Keratinocyte (primary cell): ENCODE measurements around the gene GNG14. TPM values are rescaled to one million over a fixed set of nuclear protein-coding genes. Genes with fewer than 3 reads are reported as not detected.

ENCODE experiments used
- DNase-seq: peaks from one replicate; pipeline ENCODE4 v3.0.0-alpha.2; 2011; ENCODE audit warnings: low read depth, missing footprints, low spot score
- FAIRE-seq: peaks from 2 replicates; lab custom pipeline; 2011; peaks lifted over from hg19 to GRCh38; lab: Jason Lieb, UNC
- H2AFZ ChIP-seq: 2 replicates; pipeline ENCODE4 v1.6.0; 2012; ENCODE audit warnings: low read length, control low read depth, inconsistent platforms; ENCODE audit not compliant: control insufficient read depth
- H3K27ac ChIP-seq: 2 replicates; pipeline ENCODE4 v1.5.1; 2011; ENCODE audit warnings: low read length; ENCODE audit not compliant: control insufficient read depth, insufficient read depth
- H3K27me3 ChIP-seq: 3 replicates; pipeline ENCODE4 v1.6.0; 2011; ENCODE audit warnings: low read length; ENCODE audit not compliant: control insufficient read depth, insufficient read depth; ENCODE audit errors: extremely low read depth
- H3K36me3 ChIP-seq, 2 experiments: 2 replicates in 1 of 2; 3 replicates in 1 of 2; pipeline ENCODE4 v1.5.1; 2011; ENCODE audit warnings: low read length in 2 of 2, mild to moderate bottlenecking in 1 of 2; ENCODE audit not compliant: control insufficient read depth in 2 of 2, insufficient read depth in 2 of 2; ENCODE audit errors: extremely low read depth in 1 of 2
- H3K4me1 ChIP-seq: 3 replicates; pipeline ENCODE4 v1.5.1; 2011; ENCODE audit warnings: low read length; ENCODE audit not compliant: control insufficient read depth, insufficient read depth; ENCODE audit errors: extremely low read depth
- H3K4me2 ChIP-seq: 3 replicates; pipeline ENCODE4 v1.6.0; 2011; ENCODE audit warnings: low read depth, low read length; ENCODE audit not compliant: control insufficient read depth, insufficient read depth; ENCODE audit errors: extremely low read depth
- H3K4me3 ChIP-seq, 3 experiments: fragments of 200-600 bp in 1 of 3; sonication (generic) in 1 of 3; 2 replicates in 2 of 3; 3 replicates in 1 of 3; pipeline ENCODE4 v1.5.1; 2011 to 2016; ENCODE audit warnings: low read length in 3 of 3, mild to moderate bottlenecking in 3 of 3, control low read depth in 2 of 3, inconsistent platforms in 1 of 3, low read depth in 1 of 3, mixed read lengths in 1 of 3, mixed run types in 1 of 3, moderate library complexity in 1 of 3; ENCODE audit not compliant: control insufficient read depth in 2 of 3, insufficient read depth in 2 of 3; ENCODE audit errors: extremely low read depth in 1 of 3
- H3K79me2 ChIP-seq: 2 replicates; pipeline ENCODE4 v1.6.0; 2012; ENCODE audit warnings: low read length; ENCODE audit not compliant: control insufficient read depth, insufficient read depth
- H3K9ac ChIP-seq: 3 replicates; pipeline ENCODE4 v1.6.0; 2011; ENCODE audit warnings: low read length; ENCODE audit not compliant: control insufficient read depth, insufficient read depth; ENCODE audit errors: extremely low read depth
- H3K9me1 ChIP-seq: 3 replicates; pipeline ENCODE4 v1.6.0; 2011; ENCODE audit warnings: low read length; ENCODE audit not compliant: control insufficient read depth, insufficient read depth; ENCODE audit errors: extremely low read depth
- H3K9me3 ChIP-seq: 2 replicates; pipeline ENCODE4 v1.5.1; 2012; ENCODE audit warnings: low read depth, low read length; ENCODE audit not compliant: control insufficient read depth
- H4K20me1 ChIP-seq: 3 replicates; pipeline ENCODE4 v1.6.0; 2011; ENCODE audit warnings: low read length; ENCODE audit not compliant: control insufficient read depth, insufficient read depth; ENCODE audit errors: extremely low read depth
- EZH2 ChIP-seq: IDR thresholded peaks from one replicate; pipeline ENCODE4 v1.6.1; 2012; ENCODE audit warnings: inconsistent platforms, mild to moderate bottlenecking, low read length, moderate library complexity
- dilution Hi-C: fragments of 300-500 bp; cut with MboI; formaldehyde crosslinking; loops from one replicate; pipeline ENCODE4 v1.7.0; 2020; ENCODE audit warnings: low sequenced_read_pairs; ENCODE audit not compliant: extremely low pct_ligation_motif_present
- polyA plus RNA-seq, 5 experiments: library from polyadenylated mRNA; depleted of rRNA in 3 of 5; stranded (reverse) in 3 of 5; stranded (forward) in 1 of 5; unstranded in 1 of 5; fragments of >200 nt; gene quantifications; 1 replicate in 1 of 5; 2 replicates in 3 of 5; 3 replicates in 1 of 5; pipeline versions ENCODE4 v1.2.1 to v1.2.3, GENCODE V29; 2011 to 2012; ENCODE audit warnings: missing spikeins in 2 of 5, low read depth in 1 of 5, low replicate concordance in 1 of 5
- TF ChIP-seq, protein P1 (sequence below), 3 experiments: IDR thresholded peaks in 1 of 3; conservative IDR thresholded peaks in 1 of 3; optimal IDR thresholded peaks in 1 of 3; 2 replicates in 2 of 3; 3 replicates in 1 of 3; pipeline versions ENCODE3 to v1.5.1; 2011; ENCODE audit warnings: low read length in 3 of 3, mild to moderate bottlenecking in 3 of 3, moderate library complexity in 2 of 3, control low read depth in 1 of 3, inconsistent platforms in 1 of 3; ENCODE audit not compliant: insufficient read depth in 2 of 3; ENCODE audit errors: extremely low read depth in 1 of 3

GNG14 gene
- polyA plus RNA-seq, 1 donor (not counting 4 experiments of a cell fraction or from before 2014, with no cell fraction given): not detected

DNA sequence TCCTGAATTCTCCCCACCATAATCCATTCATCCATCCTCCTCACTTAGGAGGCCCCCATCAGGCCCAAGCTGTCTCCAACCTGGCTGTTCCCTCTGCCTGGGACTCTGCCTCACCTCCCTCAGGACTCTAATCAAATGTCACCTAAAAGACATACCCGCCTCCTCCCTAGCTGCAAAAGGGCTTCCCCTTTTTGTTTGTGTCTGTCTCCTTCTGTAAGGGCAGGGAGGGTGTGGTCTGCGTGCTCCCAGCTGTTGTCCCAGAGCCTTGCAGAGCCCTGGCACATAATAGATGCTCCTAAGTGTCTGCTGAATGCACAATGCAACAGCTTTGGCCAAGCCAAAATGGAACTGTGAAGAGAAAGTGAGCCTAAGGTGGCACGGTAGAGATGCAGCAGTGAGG is 42.3 kb downstream of the GNG14 start:
- H3K79me2 ChIP-seq: peaks cover 49% of the 10 kb centered on the region

DNA sequence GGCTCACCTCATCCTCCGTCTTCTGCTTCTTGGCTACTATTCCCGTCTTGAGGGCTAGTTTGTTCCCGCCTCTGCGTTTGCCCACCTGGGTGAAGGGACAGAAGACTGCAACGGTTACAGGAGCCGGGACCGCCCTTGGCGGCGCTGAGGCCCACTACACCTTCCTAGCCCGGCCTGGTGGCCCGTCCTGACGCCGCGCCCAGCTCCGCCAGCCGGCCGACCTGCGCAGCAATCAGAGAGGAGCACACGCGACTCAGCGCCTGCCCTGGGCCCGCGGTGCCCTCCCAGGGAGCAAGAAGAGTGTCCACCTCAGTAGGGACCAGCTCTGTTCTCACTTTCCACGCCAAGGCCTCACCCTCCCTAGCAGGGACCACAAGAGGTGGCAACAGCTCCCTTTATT is 43.5 kb downstream of the GNG14 start:
- H3K4me2 ChIP-seq: no peak overlapping the region
- no peak for DNase-seq

More for the DNA sequence above, 42.3 kb downstream of the GNG14 start:
- Histone ChIP-seq H3K9me3 (no peaks in the 10 kb centered on the region), H3K4me1 (peaks cover 18% of the 10 kb centered on the region), H3K27me3 (no peaks in the 10 kb centered on the region), H3K9me1 (no peaks in the 10 kb centered on the region), H3K4me2 (no peak overlapping the region), H4K20me1 (peaks cover 15% of the 10 kb centered on the region), H3K9ac (no peak overlapping the region), H3K4me3 (no peak overlapping the region), H3K36me3 (peaks cover 21 to 31% of the 10 kb centered on the region in 2 experiments), H3K27ac (no peak overlapping the region), H2AFZ (no peak overlapping the region)
- dilution Hi-C loops: no loop called here
- FAIRE-seq (no peak), DNase-seq (no peak)
- no peak for TF ChIP-seq EZH2
- TF ChIP-seq, protein P1, sequence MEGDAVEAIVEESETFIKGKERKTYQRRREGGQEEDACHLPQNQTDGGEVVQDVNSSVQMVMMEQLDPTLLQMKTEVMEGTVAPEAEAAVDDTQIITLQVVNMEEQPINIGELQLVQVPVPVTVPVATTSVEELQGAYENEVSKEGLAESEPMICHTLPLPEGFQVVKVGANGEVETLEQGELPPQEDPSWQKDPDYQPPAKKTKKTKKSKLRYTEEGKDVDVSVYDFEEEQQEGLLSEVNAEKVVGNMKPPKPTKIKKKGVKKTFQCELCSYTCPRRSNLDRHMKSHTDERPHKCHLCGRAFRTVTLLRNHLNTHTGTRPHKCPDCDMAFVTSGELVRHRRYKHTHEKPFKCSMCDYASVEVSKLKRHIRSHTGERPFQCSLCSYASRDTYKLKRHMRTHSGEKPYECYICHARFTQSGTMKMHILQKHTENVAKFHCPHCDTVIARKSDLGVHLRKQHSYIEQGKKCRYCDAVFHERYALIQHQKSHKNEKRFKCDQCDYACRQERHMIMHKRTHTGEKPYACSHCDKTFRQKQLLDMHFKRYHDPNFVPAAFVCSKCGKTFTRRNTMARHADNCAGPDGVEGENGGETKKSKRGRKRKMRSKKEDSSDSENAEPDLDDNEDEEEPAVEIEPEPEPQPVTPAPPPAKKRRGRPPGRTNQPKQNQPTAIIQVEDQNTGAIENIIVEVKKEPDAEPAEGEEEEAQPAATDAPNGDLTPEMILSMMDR (optimal IDR thresholded peaks at IDR 0.05 in 1 of 3, IDR thresholded peaks at IDR 0.05 in 1 of 3, conservative IDR thresholded peaks at IDR 0.05 in 1 of 3; ENCODE audit: extremely low read depth in 1 of 3, insufficient read depth in 2 of 3, low read length in 3 of 3): no peak

More for the DNA sequence above, 43.5 kb downstream of the GNG14 start:
- Histone ChIP-seq H3K4me3 (no peak overlapping the region), H3K79me2 (peaks cover 49% of the 10 kb centered on the region), H2AFZ (no peak overlapping the region), H3K36me3 (peaks cover 21 to 31% of the 10 kb centered on the region in 2 experiments), H3K27ac (no peak overlapping the region), H3K9ac (no peak overlapping the region), H4K20me1 (peaks cover 15% of the 10 kb centered on the region), H3K27me3 (no peaks in the 10 kb centered on the region), H3K4me1 (peaks cover 18% of the 10 kb centered on the region), H3K9me1 (no peaks in the 10 kb centered on the region), H3K9me3 (no peaks in the 10 kb centered on the region)
- dilution Hi-C loops: no loop called here
- no peak for FAIRE-seq
- TF ChIP-seq EZH2: no peak
- TF ChIP-seq, protein P1 (optimal IDR thresholded peaks at IDR 0.05 in 1 of 3, IDR thresholded peaks at IDR 0.05 in 1 of 3, conservative IDR thresholded peaks at IDR 0.05 in 1 of 3; ENCODE audit: extremely low read depth in 1 of 3, insufficient read depth in 2 of 3, low read length in 3 of 3): no peak
